ENCODE results near the gene ATP5F1B.
A peak's percentile ranks its signal among the peaks of the same experiment; 100 is the strongest.

DNA sequence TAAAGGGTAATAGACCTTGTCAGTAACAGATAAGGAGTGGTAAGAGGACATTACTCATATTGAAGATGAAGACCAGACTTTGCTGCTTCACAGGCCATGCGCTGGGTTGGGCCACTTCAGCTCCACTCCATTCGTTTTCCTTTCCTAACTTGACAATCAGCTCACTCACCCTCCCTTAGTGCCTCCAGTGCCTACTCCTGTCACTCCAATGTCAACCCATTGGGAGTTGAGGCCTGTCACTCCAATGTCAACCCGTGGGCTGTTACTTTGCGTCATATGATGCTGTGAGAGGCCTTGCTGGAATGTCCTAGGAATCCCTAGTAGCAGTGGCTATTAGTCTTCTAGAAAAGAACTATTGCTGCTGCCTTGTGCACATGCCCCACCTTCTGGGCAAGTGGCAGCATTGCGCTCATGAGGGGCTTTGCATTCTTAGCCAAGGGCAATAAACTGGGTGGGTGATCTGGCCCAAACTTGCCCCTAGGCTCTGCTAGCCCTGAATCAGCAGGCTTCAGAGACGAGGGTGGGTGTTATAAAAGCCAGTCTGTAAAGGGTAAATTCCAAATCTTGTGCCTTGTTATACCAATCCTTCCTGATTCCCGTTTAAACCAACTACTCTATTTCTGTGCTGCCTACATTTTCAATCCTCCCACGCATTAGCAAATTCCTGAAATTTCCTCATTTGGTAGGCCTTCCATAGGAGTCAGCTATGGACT lies 51.7 kb downstream of the ATP5F1B start:
- no peak for TF ChIP-seq POLR2A (IDR thresholded peaks at IDR 0.05)
- TF ChIP-seq POLR2AphosphoS5 (IDR thresholded peaks at IDR 0.05), result no peak
- TF ChIP-seq, protein P1, sequence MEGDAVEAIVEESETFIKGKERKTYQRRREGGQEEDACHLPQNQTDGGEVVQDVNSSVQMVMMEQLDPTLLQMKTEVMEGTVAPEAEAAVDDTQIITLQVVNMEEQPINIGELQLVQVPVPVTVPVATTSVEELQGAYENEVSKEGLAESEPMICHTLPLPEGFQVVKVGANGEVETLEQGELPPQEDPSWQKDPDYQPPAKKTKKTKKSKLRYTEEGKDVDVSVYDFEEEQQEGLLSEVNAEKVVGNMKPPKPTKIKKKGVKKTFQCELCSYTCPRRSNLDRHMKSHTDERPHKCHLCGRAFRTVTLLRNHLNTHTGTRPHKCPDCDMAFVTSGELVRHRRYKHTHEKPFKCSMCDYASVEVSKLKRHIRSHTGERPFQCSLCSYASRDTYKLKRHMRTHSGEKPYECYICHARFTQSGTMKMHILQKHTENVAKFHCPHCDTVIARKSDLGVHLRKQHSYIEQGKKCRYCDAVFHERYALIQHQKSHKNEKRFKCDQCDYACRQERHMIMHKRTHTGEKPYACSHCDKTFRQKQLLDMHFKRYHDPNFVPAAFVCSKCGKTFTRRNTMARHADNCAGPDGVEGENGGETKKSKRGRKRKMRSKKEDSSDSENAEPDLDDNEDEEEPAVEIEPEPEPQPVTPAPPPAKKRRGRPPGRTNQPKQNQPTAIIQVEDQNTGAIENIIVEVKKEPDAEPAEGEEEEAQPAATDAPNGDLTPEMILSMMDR (IDR thresholded peaks at IDR 0.05), result peak; percentile 69 to 83 (median 70)
- TF ChIP-seq EP300 (IDR thresholded peaks at IDR 0.05), result no peak

Data from gastroesophageal sphincter (tissue), 3 donors.